Middle frontal gyrus (tissue), 1 donor: ENCODE results near the gene ITGB5.
"Not testable (repeated sequence)": the region's sequence is repeated elsewhere in the genome, so short reads cannot be mapped to it uniquely, and the experiment has no call there.

Experiments used
- DNase-seq: peaks from one replicate; pipeline ENCODE4 v3.0.0-alpha.2; 2015; ENCODE audit warnings: low spot score; ENCODE audit errors: extremely low spot score

ITGB5 gene

GRCh38 chr3:124789103-124789502, 98.1 kb downstream of the ITGB5 start:
- DNase-seq: not testable (repeated sequence)

GRCh38 chr3:124788254-124788745, 98.9 kb downstream of the ITGB5 start:
- no peak for DNase-seq

GRCh38 chr3:124787476-124788195, 99.5 kb downstream of the ITGB5 start:
- no peak for DNase-seq

- no peak for DNase-seq
Measured at GRCh38 chr3:124786511-124787241, 100.5 kb downstream of the ITGB5 start.

GRCh38 chr3:124785973-124786372, 101.2 kb downstream of the ITGB5 start:
- no peak for DNase-seq

GRCh38 chr3:124784686-124785382, 102.3 kb downstream of the ITGB5 start:
- no peak for DNase-seq

- DNase-seq: no peak
Measured at GRCh38 chr3:124783696-124784095, 103.5 kb downstream of the ITGB5 start.

- not testable (repeated sequence) for DNase-seq
Measured at GRCh38 chr3:124782377-124782712, 104.8 kb downstream of the ITGB5 start.

- no peak for DNase-seq
Measured at GRCh38 chr3:124781476-124782376, 105.4 kb downstream of the ITGB5 start.

- DNase-seq: no peak
Measured at GRCh38 chr3:124780761-124781475, 106.2 kb downstream of the ITGB5 start.

- no peak for DNase-seq
Measured at GRCh38 chr3:124780356-124780755, 106.8 kb downstream of the ITGB5 start.

GRCh38 chr3:124779751-124780191, 107.4 kb downstream of the ITGB5 start:
- no peak for DNase-seq

- no peak for DNase-seq
Measured at GRCh38 chr3:124779116-124779515, 108.0 kb downstream of the ITGB5 start.

- no peak for DNase-seq
Measured at GRCh38 chr3:124777762-124778470, 109.2 kb downstream of the ITGB5 start.

- DNase-seq: no peak
Measured at GRCh38 chr3:124776856-124777255, 110.3 kb downstream of the ITGB5 start.

- no peak for DNase-seq
Measured at GRCh38 chr3:124775877-124776276, 111.3 kb downstream of the ITGB5 start.

GRCh38 chr3:124774841-124775402, 112.2 kb downstream of the ITGB5 start:
- DNase-seq: no peak

GRCh38 chr3:124774327-124774718, 112.8 kb downstream of the ITGB5 start:
- no peak for DNase-seq
